PC-9 (cell line): Measurements from ENCODE around the gene MRPL4.

Source experiments
- EZH2 ChIP-seq: fragments of 200-600 bp; sonication (generic); IDR thresholded peaks from 2 replicates; pipeline ENCODE4 v1.8.0; 2017; ENCODE audit warnings: antibody characterized with exemption, low read depth
- TF ChIP-seq, protein P1 (sequence below): fragments of 200-600 bp; sonication (generic); conservative IDR thresholded peaks from 2 replicates; pipeline ENCODE4 v1.6.1; 2017; ENCODE audit warnings: mixed run types, antibody characterized with exemption, mild to moderate bottlenecking, moderate library complexity

DNA sequence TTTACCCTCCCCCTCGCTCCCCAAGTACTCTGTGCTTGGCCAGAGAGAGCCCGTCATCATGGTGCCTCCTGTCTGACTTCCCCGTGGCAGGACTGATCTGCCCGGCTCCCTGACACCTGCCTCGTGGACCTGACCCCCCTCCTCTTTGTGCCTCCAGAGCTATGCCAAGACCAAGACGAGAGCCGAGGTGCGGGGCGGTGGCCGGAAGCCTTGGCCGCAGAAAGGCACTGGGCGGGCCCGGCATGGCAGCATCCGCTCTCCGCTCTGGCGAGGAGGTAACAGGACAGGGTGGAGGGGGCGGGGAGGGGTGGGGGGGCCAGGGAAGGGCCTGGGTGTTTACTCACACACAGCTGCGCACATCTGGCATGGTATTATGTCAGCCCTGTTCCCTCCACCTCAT is 4.5 kb downstream of the MRPL4 start:
- TF ChIP-seq, protein P1, sequence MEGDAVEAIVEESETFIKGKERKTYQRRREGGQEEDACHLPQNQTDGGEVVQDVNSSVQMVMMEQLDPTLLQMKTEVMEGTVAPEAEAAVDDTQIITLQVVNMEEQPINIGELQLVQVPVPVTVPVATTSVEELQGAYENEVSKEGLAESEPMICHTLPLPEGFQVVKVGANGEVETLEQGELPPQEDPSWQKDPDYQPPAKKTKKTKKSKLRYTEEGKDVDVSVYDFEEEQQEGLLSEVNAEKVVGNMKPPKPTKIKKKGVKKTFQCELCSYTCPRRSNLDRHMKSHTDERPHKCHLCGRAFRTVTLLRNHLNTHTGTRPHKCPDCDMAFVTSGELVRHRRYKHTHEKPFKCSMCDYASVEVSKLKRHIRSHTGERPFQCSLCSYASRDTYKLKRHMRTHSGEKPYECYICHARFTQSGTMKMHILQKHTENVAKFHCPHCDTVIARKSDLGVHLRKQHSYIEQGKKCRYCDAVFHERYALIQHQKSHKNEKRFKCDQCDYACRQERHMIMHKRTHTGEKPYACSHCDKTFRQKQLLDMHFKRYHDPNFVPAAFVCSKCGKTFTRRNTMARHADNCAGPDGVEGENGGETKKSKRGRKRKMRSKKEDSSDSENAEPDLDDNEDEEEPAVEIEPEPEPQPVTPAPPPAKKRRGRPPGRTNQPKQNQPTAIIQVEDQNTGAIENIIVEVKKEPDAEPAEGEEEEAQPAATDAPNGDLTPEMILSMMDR, result no peak
- TF ChIP-seq EZH2, result no peak
